K562 (cell line): Measurements from ENCODE around the gene CDC45. TPM values are rescaled to one million over a fixed set of nuclear protein-coding genes. Genes with fewer than 3 reads are reported as not detected.

Experiments used
- CTCFL ChIP-seq: IDR thresholded peaks from 2 replicates; pipeline ENCODE4 v1.6.1; 2011; ENCODE audit warnings: borderline replicate concordance, low read depth, mild to moderate bottlenecking, moderate library complexity, low read length; ENCODE audit not compliant: insufficient read depth, poor library complexity, severe bottlenecking
- DNMT1 ChIP-seq: fragments of 450-650 bp; IDR thresholded peaks from 2 replicates; pipeline ENCODE4 v1.6.1; 2016; ENCODE audit warnings: antibody characterized with exemption, mild to moderate bottlenecking
- JUND ChIP-seq, 2 experiments: IDR thresholded peaks; 2 replicates in 1 of 2; 3 replicates in 1 of 2; pipeline ENCODE4 v1.6.1; 2011; ENCODE audit warnings: borderline replicate concordance in 2 of 2, low read depth in 2 of 2, low read length in 2 of 2, improper control_type of control experiment in 1 of 2, missing biosample characterization in 1 of 2, missing genetic modification characterization in 1 of 2, missing genetic modification reagents in 1 of 2
- SETDB1 ChIP-seq: IDR thresholded peaks from one replicate; pipeline ENCODE4 v1.6.1; 2012; ENCODE audit warnings: low read length, control low read depth, inconsistent platforms
- ZNF12 ChIP-seq: sonication (generic); formaldehyde crosslinking; IDR thresholded peaks from 2 replicates; pipeline ENCODE4 v1.4.0; 2020; ENCODE audit warnings: mild to moderate bottlenecking, missing genetic modification reagents
- ZNF311 ChIP-seq: fragments of 250-450 bp; sonication (Bioruptor Pico); IDR thresholded peaks from 2 replicates; pipeline ENCODE4 v1.4.0; 2020; ENCODE audit warnings: mild to moderate bottlenecking, moderate library complexity
- polyA plus RNA-seq, 8 experiments: library from polyadenylated mRNA; depleted of rRNA in 4 of 8; stranded (reverse) in 5 of 8; unstranded in 3 of 8; fragments of >200 nt; fragmentation: Nextera tagmentation in 2 of 8; fragmentation: Illumina TruSeq in 1 of 8; extraction: Ambion mirVana in 2 of 8; extraction: Trizol in 1 of 8; gene quantifications; 2 replicates each; pipeline versions ENCODE4 v1.2.1 to v1.2.3, GENCODE V29; 2011 to 2014; ENCODE audit warnings: inconsistent platforms in 1 of 8, missing spikeins in 1 of 8
- total RNA-seq, 7 experiments: library from RNA; depleted of rRNA in 6 of 7; stranded (reverse); fragments of >200 nt in 6 of 7; fragmentation: Illumina TruSeq in 2 of 7; extraction: Trizol in 2 of 7; gene quantifications; 2 replicates each; pipeline versions ENCODE4 v1.2.1 to v1.2.3, GENCODE V29; 2011 to 2021; ENCODE audit warnings: low replicate concordance in 1 of 7
- TF ChIP-seq, protein P1 (sequence below), 2 experiments: fragments of 450-650 bp in 1 of 2; sonication (generic) in 1 of 2; formaldehyde crosslinking in 1 of 2; IDR thresholded peaks; 2 replicates each; pipeline versions ENCODE4 v1.7.1 to v1.9.0; 2016 to 2022; ENCODE audit warnings: inconsistent platforms in 1 of 2, mild to moderate bottlenecking in 1 of 2, missing genetic modification reagents in 1 of 2

Gene CDC45
- total and polyA plus RNA-seq, 9 of the 15 experiments (the other 6 are each of a cell fraction or from before 2014, with no cell fraction given): 251 to 580 (median 410) TPM

DNA sequence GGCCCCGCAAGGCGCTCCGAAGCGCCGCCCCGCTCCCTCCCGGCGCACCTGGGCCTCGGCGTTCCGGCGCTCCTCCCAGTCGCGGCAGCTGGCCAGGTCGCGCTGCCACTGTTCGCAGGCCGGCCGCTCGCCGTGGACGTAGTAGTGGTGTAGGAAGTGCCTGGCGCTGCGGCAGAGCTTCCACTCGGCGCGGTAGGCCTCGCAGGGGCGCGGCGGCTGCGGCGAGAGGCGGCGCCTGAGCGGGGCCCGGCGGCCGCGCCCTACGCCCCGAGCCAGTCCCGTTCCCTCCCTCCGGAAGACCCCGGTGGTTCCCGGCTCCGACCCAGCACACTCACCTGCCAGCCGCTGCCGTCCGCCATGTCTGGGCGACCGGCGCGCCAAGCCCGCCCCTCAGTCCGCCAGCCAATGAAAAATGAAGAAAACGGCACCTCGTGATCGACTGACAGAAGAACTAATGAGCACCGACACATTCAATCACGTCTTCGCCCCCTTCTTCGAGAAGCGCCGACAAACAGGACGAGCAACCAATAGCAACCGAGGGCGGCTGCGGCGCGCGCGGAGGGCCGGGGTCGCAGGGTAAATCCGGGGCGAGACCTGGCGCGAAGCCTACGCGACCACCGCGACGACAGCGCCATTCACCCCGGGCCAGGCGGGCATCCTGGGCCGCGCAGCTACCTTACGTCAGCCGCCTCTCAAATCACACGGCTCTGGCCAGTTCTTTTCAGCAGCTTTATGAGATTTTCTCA, 32.2 kb upstream of the CDC45 start, which contains the start of gene C22orf39 (continued):
- TF ChIP-seq ZNF311 (no peak), ZNF12 (no peak), SETDB1 (peak; percentile 88), CTCFL (peak; percentile 11), JUND (IDR thresholded peaks at IDR 0.05; ENCODE audit: borderline replicate concordance, low read depth, low read length) (peak; percentile 64), JUND (tag; IDR thresholded peaks at IDR 0.05; ENCODE audit: borderline replicate concordance, low read depth, low read length) (0 out of 3 replicates have a peak, but pooled peaks have one; percentile 0), DNMT1 (no peak)
- TF ChIP-seq, protein P1, sequence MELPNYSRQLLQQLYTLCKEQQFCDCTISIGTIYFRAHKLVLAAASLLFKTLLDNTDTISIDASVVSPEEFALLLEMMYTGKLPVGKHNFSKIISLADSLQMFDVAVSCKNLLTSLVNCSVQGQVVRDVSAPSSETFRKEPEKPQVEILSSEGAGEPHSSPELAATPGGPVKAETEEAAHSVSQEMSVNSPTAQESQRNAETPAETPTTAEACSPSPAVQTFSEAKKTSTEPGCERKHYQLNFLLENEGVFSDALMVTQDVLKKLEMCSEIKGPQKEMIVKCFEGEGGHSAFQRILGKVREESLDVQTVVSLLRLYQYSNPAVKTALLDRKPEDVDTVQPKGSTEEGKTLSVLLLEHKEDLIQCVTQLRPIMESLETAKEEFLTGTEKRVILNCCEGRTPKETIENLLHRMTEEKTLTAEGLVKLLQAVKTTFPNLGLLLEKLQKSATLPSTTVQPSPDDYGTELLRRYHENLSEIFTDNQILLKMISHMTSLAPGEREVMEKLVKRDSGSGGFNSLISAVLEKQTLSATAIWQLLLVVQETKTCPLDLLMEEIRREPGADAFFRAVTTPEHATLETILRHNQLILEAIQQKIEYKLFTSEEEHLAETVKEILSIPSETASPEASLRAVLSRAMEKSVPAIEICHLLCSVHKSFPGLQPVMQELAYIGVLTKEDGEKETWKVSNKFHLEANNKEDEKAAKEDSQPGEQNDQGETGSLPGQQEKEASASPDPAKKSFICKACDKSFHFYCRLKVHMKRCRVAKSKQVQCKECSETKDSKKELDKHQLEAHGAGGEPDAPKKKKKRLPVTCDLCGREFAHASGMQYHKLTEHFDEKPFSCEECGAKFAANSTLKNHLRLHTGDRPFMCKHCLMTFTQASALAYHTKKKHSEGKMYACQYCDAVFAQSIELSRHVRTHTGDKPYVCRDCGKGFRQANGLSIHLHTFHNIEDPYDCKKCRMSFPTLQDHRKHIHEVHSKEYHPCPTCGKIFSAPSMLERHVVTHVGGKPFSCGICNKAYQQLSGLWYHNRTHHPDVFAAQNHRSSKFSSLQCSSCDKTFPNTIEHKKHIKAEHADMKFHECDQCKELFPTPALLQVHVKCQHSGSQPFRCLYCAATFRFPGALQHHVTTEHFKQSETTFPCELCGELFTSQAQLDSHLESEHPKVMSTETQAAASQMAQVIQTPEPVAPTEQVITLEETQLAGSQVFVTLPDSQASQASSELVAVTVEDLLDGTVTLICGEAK (IDR thresholded peaks at IDR 0.05): no peak; the same call in 1 of the 2 replicates
- TF ChIP-seq, protein P1 (CRISPR knock-in tag; IDR thresholded peaks at IDR 0.05): peak; percentile 77; the same call in 1 of the 2 replicates
